Fibroblast of skin of right quadriceps (primary cell): ENCODE data around the gene ZNF664.

Source experiments
- DNase-seq: peaks from one replicate; pipeline ENCODE4 v3.0.0-alpha.2; 2013

The ZNF664 gene

DNA sequence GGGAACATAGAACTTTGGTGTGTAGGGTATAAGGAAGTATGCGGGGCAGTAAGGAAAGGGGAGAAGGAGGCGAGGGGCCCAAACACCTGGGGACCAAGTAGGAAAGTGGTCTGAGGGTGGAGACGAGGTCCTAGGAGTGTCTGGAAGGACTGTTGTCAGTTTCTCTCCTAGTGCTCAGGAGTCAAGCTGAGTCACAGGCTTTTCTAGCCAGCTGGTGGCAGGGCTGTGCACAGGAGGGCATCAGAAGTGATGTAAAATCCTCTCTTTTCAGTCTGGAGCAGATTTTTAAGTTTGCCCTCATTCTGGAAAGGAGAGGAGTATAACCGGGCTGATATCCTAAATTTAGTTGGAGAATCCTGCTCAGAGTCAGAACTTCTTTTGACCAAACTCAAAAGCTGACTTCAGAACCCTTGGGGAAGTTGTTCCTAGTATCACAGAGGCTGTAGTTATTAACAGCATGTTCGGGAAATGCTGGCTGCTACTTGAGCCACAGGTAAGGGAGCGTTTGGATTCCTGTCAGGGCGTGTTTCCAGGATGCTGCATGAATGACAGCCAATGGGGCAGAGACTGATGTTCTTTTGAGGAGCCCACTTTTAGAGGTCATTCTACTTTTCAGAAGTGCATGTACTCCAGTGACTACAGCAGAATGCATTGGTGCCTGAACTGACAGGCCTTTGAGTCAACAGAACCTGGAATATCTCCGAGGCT, 19.3 kb downstream of the ZNF664 start:
- DNase-seq = no peak

- peak; percentile 64 for DNase-seq
Observed at GRCh38 chr12:123995023-123995748, 22.2 kb downstream of the ZNF664 start.

DNA sequence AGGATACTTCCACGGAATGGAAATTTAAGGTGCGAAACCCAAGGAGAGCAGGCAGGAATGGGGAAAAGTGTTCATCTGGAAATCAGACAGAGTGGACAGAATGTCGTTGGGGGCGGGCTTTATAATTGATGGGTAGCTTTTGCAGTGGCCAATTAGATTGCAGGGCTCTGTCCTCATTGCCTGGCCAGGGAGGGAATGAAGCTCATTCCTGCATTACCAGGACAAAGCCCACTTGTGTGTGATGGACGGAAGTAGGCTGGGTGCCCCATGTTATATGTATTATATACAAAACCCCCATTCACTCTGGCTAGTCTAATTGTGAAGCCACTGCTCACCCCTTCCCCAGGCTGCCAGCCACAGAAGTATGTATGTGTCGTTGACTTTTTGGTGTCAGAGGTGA, 23.6 kb downstream of the ZNF664 start:
- DNase-seq = no peak

GRCh38 chr12:123997033-123997822, 24.2 kb downstream of the ZNF664 start:
- no peak for DNase-seq

DNA sequence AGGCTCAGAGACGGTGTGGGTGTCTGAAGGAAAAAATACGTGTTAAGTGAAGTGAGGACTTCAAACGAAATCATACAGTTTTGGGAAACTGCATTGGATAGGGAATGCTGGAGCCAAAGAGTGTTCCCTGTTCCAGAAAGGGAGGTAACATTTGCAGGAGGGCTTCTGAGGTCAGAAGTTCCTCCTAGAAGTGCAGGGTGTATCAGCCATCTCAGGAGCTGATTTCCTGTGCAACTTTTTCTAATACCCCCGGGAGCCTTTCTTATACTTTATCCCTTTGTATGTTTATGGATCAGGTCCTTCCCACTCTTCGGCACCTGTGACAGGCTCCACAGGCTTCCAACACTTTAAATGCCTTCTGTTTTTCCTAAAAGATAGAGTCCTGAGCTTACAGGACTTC, 24.9 kb downstream of the ZNF664 start:
- DNase-seq = no peak

DNA sequence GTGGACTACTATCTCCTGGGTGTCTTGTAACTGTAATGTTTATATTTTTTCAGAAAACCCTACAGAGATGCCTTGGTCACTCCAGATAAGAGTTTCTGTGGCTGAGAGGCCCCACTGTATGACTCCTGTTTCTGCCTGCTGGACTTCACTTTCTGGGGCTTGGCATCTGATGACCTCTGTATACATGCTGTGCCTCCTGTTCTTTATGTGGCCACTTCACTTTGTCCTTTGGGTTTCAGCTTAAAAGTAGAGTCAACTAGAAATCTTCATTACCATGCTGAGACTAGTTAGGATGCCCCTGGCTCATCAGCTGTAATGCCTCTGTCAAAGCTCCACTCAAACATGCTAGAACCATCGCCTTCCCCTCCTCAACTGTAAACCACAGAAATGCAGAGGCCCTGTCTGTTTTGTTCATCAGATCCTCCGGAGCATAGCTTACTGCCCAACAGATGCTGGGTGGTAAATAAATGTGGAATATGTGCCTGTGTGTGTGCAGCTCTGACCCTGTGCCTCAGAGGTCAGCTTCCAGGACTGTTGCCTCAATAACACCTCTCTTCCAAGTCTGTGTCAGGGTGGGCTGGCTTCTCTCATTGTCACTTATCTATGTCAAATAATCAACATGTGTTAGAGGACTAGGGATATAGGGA, 25.5 kb downstream of the ZNF664 start:
- peak; percentile 29 for DNase-seq

GRCh38 chr12:123998991-123999359, 26.0 kb downstream of the ZNF664 start:
- peak; percentile 27 for DNase-seq

DNA sequence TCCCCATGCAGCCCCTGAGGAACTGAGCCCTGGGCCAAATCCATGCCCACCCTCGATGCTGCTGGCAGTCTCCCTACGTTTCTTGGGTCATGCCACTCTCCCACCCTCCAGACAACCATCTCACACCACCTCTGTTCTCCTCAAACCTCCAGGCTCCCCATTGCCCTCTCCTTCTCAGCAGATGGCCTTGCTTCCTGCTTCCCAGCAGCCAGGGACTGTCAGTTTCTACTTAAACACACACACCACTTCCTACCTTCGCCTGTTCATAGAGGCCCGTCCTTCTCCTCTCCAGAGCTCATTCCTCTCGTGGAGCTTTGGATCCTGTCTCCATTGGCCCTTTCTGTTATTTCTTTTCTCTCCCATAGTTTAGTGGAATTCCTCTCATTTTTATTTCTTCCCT, 27.1 kb downstream of the ZNF664 start:
- no peak for DNase-seq

- no peak for DNase-seq
Observed at GRCh38 chr12:124001343-124001742, 28.3 kb downstream of the ZNF664 start.

DNA sequence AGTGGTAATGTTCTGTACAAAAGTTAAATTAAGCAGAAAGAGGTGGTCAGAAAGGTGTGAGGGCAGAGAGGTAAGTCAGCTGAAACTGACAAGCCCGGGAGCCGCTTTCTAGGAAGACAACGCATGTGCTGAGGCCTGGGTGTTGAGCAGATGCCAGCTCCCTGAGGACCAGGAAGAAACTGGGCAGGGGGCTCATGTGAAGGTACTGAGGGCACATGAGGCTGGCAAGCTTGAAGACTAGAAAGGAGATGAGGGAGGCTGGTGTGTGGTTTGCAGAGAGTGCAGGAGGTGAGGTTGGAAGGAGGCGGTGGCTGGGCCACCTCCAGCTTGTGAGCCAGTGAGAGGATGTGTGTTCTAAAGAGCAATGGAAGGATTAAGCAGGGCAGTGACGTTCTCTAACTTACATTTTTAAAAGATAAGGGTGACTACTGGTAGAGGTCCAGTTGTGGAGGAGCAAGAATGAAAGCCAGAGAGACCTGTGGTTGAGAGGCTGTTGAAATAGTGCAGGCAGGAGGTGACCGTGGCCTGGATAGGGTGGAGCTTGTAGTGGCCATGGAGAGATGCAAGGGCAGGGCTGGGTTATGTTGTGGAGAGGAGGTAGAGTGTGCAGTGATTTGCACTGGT, 29.1 kb downstream of the ZNF664 start:
- no peak for DNase-seq

GRCh38 chr12:124002654-124003053, 29.6 kb downstream of the ZNF664 start:
- no peak for DNase-seq

GRCh38 chr12:124004233-124004875, 31.3 kb downstream of the ZNF664 start:
- no peak for DNase-seq

GRCh38 chr12:124006085-124006845, 33.2 kb downstream of the ZNF664 start:
- DNase-seq = no peak

GRCh38 chr12:124006846-124007713, 34.1 kb downstream of the ZNF664 start:
- no peak for DNase-seq

DNA sequence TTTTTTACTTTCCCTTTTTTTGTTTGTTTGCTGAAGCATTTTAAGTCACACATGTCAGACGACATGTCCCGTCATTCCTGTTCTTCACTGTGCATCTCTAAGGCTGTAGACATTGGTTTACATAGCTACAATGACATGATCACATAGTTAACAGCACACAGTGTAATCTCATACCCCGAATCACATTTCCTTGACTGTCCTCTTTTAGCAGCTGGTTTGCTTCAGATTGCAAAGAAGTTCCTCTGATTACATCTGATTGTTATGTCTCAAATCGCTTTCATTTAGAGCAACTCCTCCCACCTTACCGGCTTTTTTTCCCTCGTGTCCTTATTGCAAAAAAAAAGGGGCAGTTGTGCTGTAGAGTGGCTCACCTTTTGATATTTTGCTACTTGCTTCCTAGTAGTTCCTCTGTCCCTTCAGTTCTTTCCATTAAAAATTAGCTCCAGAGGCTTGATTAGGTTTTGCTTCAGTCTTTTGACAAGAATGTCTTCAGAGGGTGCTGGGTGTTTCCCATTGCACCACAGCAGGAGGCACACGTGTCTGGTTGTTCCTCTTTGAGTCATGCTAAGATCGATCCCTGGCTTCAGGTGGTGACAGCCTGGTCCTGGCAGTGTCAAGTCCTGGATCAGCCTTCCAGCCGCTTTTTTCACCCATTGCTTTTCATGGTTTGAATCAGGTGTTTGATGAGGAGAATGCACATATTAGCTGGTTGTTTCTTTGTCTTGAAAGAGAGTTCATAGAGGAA, 35.0 kb downstream of the ZNF664 start:
- DNase-seq = peak; percentile 31

DNA sequence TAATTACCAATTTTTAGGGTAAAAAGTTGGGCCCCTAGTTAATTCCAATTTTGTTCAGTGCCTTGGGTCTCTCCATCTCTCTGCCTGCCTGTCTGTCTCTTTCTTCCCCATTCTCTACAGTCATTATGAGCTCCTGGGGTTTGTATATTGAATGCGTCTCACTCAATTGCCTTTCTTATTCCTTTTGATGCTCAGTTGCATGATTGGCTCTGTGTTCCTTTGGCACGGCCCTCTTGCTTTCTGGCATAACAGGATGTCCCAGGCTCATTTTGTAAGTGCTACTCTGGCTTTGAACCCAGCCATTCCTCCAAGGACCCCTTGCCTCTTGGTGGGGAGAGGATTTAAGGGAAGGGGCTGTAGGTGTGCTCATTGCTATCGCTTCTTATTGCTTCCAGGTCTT, 35.6 kb downstream of the ZNF664 start:
- no peak for DNase-seq

DNA sequence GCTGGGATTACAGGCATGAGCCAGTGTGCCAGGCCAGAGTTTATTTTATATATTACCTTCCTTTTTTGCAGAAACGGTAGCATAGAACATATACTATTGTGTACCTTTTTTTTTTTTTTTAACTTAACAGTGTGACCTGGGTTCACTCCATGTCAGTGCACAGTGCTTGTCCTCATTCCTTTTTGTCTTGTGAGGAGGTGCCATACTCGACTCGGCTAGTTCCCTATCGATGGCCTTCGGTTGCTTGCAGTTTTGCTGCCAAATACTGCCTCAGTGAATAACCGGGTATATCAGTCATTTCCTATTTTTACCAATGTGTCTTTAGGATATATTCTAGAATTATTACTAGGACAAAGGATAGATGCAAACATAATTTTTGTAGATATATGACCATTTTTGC, 36.8 kb downstream of the ZNF664 start:
- DNase-seq = no peak

DNA sequence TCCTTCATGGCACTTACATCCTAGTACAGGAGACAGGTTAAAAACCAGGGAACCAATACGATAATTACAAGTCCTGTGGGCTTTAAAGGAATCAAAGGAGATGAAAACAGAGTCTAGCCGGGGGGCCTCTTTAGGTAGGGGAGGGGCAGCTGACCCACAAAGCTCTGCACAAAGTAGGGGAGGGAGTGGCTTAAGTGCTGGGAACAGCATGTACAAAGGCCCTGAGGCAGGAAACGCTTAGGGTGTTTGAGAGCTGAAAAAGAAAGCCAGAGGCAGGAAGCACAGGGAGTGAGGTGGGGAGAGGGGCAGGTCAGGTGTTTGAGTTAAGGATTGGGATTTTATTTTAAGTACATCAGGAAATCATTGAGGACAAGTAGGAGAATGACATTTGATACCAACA, 37.7 kb downstream of the ZNF664 start:
- DNase-seq = no peak

DNA sequence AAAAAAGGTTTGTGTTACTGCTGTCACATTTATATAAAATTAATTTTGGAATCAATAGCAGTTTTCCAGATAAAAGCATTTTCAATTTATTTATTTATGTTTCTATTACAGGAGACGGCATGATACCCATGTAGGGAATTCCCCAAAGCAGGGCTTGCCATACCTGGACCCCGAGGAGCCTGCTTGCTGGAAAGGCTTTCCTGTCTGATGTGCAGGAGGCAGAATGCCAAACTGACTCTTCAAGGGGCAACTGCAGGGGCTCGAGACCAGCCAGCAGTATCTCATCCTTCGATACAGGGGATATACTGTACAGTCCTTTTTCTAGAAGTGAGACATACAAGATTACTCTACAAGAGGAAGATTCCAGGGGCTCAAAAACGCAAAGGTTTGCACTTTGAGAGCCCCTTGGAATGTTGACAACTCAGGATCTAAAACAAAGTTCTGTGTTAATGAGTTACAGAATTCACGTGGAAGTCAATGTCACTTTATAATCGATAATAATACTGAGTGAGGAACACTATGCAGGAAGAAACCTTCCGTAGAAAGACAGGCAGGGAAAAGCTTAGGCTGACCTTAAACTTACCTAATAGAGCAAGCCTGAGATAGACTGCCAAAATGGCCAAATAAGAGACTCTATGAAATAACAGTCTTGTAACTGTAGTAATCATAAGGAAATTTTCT, 38.6 kb downstream of the ZNF664 start:
- no peak for DNase-seq
